ENCODE measurements around the gene NMD3.
A peak's percentile ranks its signal among the peaks of the same experiment; 100 is the strongest.
"Not testable (repeated sequence)": the region's sequence is repeated elsewhere in the genome, so short reads cannot be mapped to it uniquely, and the experiment has no call there.

Gene NMD3

GRCh38 chr3:161220850-161221753, at the start of gene NMD3:
NMD3 (plus strand) TSS chr3:161221311; CDS start chr3:161222014, 703 bp downstream.
- peak; percentile 94 for DNase-seq

DNA sequence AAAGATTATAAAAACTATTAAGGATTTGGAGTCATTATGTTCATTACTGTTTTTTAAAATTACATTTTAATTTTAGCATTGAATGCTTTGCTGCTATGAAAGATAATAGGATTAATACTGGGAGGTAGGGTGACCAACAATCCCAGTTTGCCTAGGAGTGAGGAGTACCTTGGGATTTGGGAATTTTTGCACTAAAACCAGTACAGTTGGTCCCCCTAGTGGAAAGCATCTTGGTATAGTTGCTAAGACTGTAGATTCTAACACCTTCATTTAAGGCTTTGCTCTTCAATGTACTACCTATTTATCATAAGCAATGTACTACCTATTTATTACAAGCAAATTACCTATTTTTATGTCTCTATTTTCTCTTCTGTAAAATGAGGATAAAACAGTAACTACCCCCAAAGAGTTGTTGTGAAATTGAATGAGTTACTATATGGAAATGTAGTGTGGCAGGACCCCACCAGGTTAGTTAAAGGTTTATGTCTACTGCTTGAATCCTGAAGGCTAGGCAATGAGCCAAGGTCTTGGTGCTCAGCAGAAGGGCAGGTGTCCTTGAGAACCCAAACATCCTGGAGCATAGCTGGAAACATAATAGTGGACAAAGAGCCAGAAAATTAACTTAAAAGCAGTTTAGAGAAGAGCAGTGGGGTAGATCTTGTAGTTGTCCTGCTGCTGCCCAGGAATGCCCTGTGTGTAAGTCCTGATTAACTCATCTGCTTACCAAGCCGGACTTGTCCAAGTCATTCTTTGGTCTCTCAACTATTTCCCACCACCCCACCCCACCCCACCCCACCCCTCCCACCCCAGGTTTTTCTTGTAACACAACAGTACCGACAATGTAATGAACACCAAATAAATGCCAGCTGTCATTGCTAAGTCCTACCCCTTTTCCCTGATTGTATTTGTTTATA, 49.2 kb upstream of the NMD3 start:
- DNase-seq = no peak

GRCh38 chr3:161175506-161175905, 45.6 kb upstream of the NMD3 start:
- DNase-seq = no peak

- DNase-seq = no peak
Observed at GRCh38 chr3:161177991-161178390, 43.1 kb upstream of the NMD3 start.

DNA sequence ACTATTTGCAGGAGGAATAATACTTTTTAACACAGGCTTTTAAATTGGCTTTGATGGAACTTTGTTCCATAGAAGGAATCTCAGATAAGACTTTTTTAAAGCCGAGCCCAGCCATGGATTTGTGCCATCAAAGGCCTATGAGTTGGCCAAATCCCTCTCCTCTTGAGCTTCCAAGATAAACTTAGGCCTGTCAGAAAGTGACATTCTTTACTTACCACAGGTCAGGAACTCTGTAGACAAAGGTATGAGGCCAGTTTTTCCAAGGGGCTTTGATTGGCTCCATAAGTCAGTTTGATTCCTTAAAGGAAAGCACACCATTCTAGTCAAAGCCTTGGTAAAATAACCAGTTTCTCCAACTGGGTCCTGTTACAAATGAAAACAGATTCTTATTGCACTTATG, 39.7 kb upstream of the NMD3 start:
- not testable (repeated sequence) for DNase-seq

DNA sequence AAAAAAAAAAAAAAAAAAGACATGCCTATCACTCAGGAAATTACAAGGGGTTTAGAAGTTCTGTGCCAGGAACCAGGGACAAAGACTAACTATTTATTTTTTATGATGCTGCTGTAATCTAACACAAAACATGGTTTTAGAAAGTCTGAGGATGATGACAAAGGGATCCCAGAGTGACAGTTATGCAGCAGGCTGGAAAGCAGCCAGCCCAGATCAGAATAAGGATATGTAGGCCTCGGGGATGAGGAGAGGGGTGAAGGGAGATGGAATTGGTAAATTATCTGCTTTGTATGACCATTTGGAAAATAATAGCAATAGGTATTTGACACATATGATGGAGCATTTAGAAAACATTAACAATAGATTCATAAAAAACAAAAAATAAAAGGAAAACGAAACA, 34.1 kb upstream of the NMD3 start:
- DNase-seq = no peak

DNA sequence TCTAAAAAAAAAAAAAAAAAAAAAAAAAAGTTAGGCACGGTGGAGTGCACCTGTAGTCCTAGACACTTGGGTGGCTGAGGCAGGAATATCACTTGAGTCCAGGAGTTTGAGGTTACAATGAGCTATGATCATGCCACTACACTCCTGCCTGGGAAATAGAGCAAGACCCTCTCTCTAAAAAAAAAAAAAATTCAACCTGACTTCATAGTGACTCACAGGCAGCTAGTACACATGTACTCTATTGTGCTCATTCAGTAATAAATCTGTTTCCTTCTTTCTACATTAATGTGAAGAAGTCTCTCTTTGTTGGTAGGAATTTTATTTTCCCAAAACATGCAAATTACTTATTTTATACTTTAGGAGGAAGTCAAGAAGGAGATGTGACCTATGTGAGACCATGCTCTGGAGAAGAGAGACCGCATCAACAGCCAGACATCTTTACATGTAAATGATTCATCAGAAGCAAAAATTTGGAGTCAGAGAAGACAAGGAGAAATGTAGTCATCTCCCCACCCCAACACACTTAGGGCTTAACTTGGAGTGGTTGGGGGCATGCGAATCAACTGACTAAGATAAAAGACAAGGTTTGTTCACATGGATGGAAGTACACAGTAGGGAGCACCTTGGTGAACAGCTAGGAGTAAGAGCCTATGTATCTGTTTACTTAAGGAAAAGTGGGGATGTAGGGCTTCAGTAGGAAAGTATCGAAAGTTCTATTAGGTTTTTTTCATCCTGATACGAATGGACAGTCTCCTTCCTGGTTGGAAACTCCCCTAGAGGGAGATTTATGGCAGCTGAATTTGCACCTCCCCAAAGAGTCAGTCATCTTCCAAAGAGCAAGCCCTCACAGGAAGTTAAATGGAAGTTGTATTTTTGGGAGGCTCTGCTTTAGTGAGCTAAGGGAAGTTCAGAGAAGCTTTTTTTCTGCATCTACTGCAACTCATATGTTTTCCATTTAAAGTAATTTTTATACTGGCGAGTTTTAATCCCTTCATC, 23.0 kb upstream of the NMD3 start:
- no peak for DNase-seq

- no peak for DNase-seq
Observed at GRCh38 chr3:161199926-161200325, 21.2 kb upstream of the NMD3 start.

DNA sequence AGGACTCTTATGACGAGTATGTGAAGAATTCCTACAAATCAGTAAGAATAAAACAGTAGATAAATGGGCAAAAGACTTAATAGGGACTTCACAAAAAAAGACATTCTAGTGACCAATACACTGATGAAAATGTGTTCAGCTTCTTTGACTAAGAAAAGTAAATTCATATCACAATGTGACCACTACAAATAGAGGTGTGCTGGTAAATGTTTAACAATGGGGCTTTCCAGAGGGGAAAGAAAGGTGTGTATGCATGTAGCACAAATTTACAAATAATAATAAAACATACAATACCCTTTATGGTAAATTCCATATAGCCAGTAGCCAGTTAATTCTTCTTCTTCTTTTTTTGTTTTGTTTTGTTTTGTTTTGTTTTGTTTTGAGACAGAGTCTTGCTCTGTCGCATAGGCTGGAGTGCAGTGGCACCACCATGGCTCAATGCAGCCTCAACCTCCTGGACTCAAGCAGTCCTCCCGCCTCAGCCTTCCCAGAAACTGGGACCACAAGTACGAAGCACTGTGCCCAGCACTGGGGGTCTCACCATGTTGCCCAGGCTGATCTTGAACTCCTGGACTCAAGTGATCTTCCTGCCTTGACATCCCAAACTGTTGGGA, 17.5 kb upstream of the NMD3 start:
- no peak for DNase-seq

GRCh38 chr3:161208931-161209330, 12.2 kb upstream of the NMD3 start:
- no peak for DNase-seq

DNA sequence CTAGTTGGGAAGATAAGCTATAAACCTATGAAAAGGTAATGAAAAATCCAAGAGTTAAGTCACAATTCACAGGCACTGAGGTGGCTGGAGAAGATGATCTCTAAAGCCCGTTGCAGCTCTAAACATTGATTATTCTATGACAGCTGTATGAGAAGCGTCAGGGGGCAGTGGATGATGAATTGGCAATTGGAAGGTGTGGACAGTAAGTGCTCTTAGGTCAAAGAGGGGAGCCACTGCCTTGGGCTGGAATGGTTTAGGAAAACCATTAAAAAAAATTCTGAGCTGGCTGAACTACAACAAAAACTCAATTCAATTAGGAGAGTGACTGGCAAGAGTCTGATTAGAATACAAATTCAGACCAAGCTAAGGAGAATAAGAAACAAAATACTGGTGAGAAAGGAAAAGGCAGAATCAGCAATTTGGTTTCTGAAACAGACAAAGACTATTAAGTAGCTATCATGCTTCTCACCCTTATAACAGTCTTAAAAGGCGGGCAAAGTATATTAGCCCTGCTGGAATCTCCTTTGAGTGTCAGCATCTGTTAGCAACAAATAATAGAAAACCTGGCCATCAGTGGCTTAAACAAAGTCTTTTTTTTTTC, 8.8 kb upstream of the NMD3 start:
- no peak for DNase-seq

DNA sequence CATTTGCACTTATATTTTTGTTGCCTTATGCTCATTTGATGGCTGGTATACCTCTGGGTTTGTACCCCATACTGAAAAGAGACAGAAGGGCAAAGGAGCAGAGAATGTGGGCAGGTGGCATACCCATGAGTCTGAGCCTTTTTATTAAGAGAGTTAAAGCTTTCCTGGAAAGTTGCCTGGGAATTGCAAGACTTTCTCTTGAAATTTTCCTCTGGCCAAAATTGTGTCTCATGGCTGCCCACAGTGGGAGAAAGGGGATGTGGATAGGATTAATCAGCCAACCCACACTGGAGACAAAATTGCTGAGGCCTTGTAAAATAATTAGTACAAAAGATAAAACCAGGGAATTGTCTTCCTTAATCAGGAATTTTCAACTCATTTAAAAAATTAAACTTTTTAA, 8.2 kb upstream of the NMD3 start:
- DNase-seq = no peak

DNA sequence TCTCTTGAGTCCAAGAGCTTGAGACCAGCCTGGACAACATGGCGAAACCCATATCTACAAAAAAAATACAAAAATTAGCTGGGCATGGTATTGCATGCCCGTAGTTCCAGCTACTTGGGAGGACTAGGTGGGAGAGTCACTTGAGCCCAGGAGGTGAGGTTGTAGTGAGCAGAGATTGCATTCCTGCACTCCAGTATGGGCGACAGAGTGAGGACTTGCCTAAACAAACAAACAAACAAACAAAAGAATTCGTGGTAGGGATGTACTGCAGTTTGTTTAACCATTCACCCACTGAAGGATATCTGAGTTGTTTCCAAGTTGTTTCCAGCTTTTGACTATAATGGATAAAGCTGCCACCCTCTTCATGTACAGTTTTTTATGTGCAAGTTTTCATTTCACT, 7.5 kb upstream of the NMD3 start:
- DNase-seq = no peak

DNA sequence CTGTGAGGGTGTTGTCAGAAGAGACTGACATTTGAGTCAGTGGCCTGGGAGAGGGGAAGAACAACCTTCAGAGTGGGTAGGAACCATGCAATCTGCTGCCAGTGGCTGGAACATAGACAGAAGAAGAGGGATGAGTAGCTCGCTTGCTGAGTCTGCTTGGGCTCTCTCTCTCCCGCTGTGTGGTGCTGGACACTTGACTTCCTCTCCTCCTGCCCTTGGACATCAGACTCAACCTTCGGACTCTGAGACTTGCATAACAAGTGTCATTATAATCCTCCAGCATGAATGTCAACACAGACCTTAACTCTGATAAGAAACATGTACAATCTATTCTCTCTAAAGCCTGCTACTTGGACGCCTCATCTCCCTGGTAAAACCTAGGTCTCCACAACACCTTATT, 5.9 kb upstream of the NMD3 start:
- DNase-seq = no peak

DNA sequence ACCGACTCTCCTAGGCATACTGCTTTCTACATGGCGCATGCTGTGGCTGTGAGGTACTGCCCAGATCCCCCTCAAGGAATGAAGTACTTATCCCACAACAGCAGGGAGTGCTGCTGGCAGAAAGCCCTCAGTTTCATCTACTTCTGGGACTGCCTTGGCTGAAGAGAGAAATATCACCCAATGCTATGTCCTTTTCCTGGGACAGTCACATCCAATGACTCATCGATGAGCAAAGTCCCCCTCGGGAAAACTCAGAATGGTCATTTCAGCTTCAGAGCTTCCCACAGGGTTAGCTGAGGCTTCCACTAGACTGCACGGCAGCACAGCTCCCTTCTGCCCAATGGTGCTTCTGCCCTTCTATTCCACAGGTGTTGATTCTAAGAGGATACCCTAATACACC, 3.6 kb upstream of the NMD3 start:
- no peak for DNase-seq

DNA sequence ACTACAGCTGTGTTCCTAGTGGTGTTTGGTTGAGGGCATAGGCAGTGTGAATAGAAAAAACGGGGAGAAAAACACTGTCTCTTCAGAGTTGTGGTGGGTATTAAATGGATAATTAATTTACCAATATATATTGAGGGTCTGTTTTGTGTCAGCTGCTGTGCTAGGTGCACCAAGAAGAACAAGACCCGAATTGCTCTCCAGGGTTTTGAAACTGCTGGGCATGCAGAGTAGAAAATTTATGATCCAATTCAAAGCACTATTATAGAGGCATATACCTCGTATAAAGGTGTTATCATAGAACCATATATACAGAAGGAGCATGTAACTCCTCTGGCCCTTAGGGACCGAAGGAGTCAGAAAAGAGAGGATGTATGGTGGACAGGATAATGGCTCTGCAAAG, 1.6 kb upstream of the NMD3 start:
- DNase-seq = no peak

- peak; percentile 17 for DNase-seq
Observed at GRCh38 chr3:161221806-161222600, 892 bp downstream of the NMD3 start.

DNA sequence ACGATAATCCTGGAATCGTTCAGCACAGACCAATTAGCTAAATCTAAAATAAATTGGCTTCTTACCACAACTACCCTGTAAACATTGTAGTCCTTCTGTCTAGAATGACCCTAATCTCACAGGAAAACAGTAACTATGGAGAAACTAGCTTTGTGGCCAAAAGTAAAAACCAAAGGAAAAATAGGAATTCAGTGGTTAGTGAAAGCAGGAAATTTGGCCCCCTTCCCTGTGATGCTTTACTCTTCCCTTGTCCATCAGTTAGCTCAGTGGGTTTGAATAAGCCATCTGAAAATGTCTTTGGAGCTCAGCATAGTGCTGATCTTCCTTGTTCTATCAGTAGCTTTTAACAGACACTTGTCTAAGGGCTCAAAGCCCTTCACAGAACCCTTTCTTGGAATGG, 1.6 kb downstream of the NMD3 start:
- no peak for DNase-seq

- no peak for DNase-seq
Observed at GRCh38 chr3:161224786-161225185, 3.7 kb downstream of the NMD3 start.

DNA sequence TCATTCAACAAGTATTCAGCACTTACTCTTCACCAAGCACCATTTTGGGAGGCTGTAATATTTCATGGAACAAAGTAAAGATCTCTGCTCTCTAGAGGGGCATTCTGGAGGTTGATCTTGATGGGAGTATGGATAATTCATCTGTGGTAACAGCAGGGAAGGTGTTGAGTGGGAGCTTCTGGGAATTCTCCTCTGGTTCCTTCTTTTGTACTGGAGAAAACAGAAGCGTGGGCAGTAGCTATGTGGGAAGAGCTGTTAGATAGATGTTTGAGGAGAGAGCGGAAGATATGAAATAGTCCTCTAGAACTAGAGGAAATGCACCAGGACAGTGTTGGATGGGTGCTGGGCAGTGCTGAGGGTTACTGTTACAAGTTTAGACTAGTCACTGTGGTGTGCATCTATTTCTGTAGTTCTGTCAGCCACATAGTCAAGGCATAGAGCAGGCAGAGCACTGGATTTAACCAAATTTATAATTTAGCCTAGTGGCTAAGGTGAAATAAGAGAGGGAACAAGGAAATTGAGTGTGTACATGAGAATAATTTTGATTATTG, 9.6 kb downstream of the NMD3 start:
- DNase-seq = no peak

- DNase-seq = no peak
Observed at GRCh38 chr3:161231861-161232260, 10.8 kb downstream of the NMD3 start.

Measured in CD4-positive, alpha-beta T cell treated with Interleukin-17A for 1 hour (primary cell).